Gastrocnemius medialis (tissue), 4 donors: Measurements from ENCODE around the gene TXLNG. TPM values are rescaled to one million over a fixed set of nuclear protein-coding genes. Genes with fewer than 3 reads are reported as not detected.

Experiments used
- ATAC-seq, 2 donors: fragments of 150-250 bp; one replicate each; pipeline ENCODE4 v1.9.1; 2016
- DNase-seq, 2 donors: peaks; one replicate each; pipeline ENCODE4 v3.0.0-alpha.2; 2019
- H3K27ac ChIP-seq, 4 donors: fragments of 200-600 bp; sonication (generic); 1 replicate in 1 of 4; 2 replicates in 3 of 4; pipeline ENCODE4 v1.5.1; 2016 to 2018; ENCODE audit warnings: mild to moderate bottlenecking in 2 of 4, moderate library complexity in 1 of 4
- H3K27me3 ChIP-seq, 3 donors: fragments of 200-600 bp; sonication (generic) in 2 of 3; 1 replicate in 1 of 3; 2 replicates in 2 of 3; pipeline versions ENCODE4 v1.5.1 to v1.6.0; 2016 to 2019; ENCODE audit warnings: mild to moderate bottlenecking in 1 of 3, moderate library complexity in 1 of 3
- H3K36me3 ChIP-seq, 2 donors: fragments of 200-600 bp; sonication (generic) in 1 of 2; one replicate each; pipeline ENCODE4 v1.5.1; 2017 to 2018
- H3K4me1 ChIP-seq, 2 donors: fragments of 200-600 bp; sonication (generic) in 1 of 2; one replicate each; pipeline ENCODE4 v1.5.1; 2016 to 2017; ENCODE audit warnings: mild to moderate bottlenecking in 2 of 2
- H3K4me3 ChIP-seq, 4 donors: fragments of 200-600 bp; sonication (generic) in 3 of 4; 1 replicate in 1 of 4; 2 replicates in 3 of 4; pipeline ENCODE4 v1.5.1; 2016 to 2019; ENCODE audit warnings: mild to moderate bottlenecking in 2 of 4
- H3K9me3 ChIP-seq, 3 donors: fragments of 200-600 bp; sonication (generic) in 2 of 3; 1 replicate in 1 of 3; 2 replicates in 2 of 3; pipeline ENCODE4 v1.5.1; 2016 to 2019
- CTCF ChIP-seq, 5 experiments: fragments of 450-650 bp in 3 of 5; fragments of 200-600 bp in 2 of 5; sonication (generic) in 2 of 5; IDR thresholded peaks in 4 of 5; conservative IDR thresholded peaks in 1 of 5; 1 replicate in 4 of 5; 2 replicates in 1 of 5; pipeline ENCODE4 v1.5.1; 2016 to 2019; ENCODE audit warnings: antibody characterized with exemption in 5 of 5, mild to moderate bottlenecking in 3 of 5, moderate library complexity in 3 of 5
- POLR2A ChIP-seq, 2 donors: fragments of 450-650 bp; IDR thresholded peaks; one replicate each; pipeline ENCODE4 v1.6.1; 2017; ENCODE audit warnings: antibody characterized with exemption in 2 of 2, mild to moderate bottlenecking in 2 of 2, moderate library complexity in 2 of 2
- in situ Hi-C, 4 donors: fragments of 200-750 bp; cut with MboI; loops; one replicate each; pipeline versions ENCODE4 v1.15.0 to v1.8.0; 2017; ENCODE audit warnings: low sequenced_read_pairs in 4 of 4
- intact Hi-C: fragments of 100-400 bp; cut with DNase I; formaldehyde crosslinking; loops from one replicate; pipeline ENCODE4 v1.15.1; 2023; ENCODE audit warnings: low total_unique reads
- total RNA-seq, 4 donors: library from RNA; depleted of rRNA; stranded (reverse); fragments of >200 nt; gene quantifications; one replicate each; pipeline versions ENCODE4 v1.1.0 to v1.2.3, GENCODE V29; 2016

The TXLNG gene
- total RNA-seq, 4 donors from 2014 or later = 6.9 to 16.9 (median 9.6) TPM

GRCh38 chrX:16827225-16827624, 41.0 kb downstream of the TXLNG start:
- in situ Hi-C loops = loop anchor here in 1 of 4 donors (10.0 kb wide), 1 partner anchor 58 kb away; no protein-coding TSS in a partner anchor
- Histone ChIP-seq H3K27me3 (no peaks in the 10 kb centered on the region), H3K9me3 (no peaks in the 10 kb centered on the region), H3K4me3 (no peak overlapping the region), H3K27ac (peak overlapping the region; percentile 76 to 79 (median 78)), H3K36me3 (peaks cover 0 to 35% of the 10 kb centered on the region in 2 donors), H3K4me1 (peaks cover 13 to 18% of the 10 kb centered on the region in 2 donors)
- ATAC-seq (no peak), DNase-seq (no peak)
- TF ChIP-seq CTCF (IDR thresholded peaks at IDR 0.05 in 4 of 5, conservative IDR thresholded peaks at IDR 0.05 in 1 of 5) = no peak
- no peak for TF ChIP-seq POLR2A (IDR thresholded peaks at IDR 0.05)
- intact Hi-C loops = loop anchor here (2.0 to 5.0 kb wide), 2 partner anchors 66 to 220 kb away; no protein-coding TSS in a partner anchor

- Histone ChIP-seq H3K27ac (peak overlapping the region; percentile 76 to 79 (median 78)), H3K4me1 (peaks cover 13 to 18% of the 10 kb centered on the region in 2 donors), H3K9me3 (no peaks in the 10 kb centered on the region), H3K36me3 (peaks cover 2 to 28% of the 10 kb centered on the region in 2 donors), H3K27me3 (no peaks in the 10 kb centered on the region), H3K4me3 (no peak overlapping the region)
- intact Hi-C loops (loop anchor here (2.0 to 5.0 kb wide), 2 partner anchors 54 to 219 kb away; no protein-coding TSS in a partner anchor), in situ Hi-C loops (loop anchor here in 1 of 4 donors (10.0 kb wide), 1 partner anchor 56 kb away; no protein-coding TSS in a partner anchor)
- TF ChIP-seq CTCF (IDR thresholded peaks at IDR 0.05 in 4 of 5, conservative IDR thresholded peaks at IDR 0.05 in 1 of 5) (no peak), POLR2A (IDR thresholded peaks at IDR 0.05) (peak in 1 of 2 donors; percentile 12)
- peak; percentile 80 to 87 for ATAC-seq
- peak; percentile 36 to 48 for DNase-seq
These were observed 42.0 kb downstream of the TXLNG start for GRCh38 chrX:16828124-16828908.

GRCh38 chrX:16832301-16832700, 46.0 kb downstream of the TXLNG start:
- H3K27ac ChIP-seq = peak overlapping the region in 2 of 4 donors; percentile 8 to 13
- peaks cover 5 to 40% of the 10 kb centered on the region in 2 donors for H3K36me3 ChIP-seq
- no peaks in the 10 kb centered on the region for H3K9me3 ChIP-seq
- DNase-seq (no peak), ATAC-seq (no peak)
- H3K4me1 ChIP-seq = peaks cover 9 to 16% of the 10 kb centered on the region in 2 donors
- H3K4me3 ChIP-seq = no peak overlapping the region
- TF ChIP-seq CTCF (IDR thresholded peaks at IDR 0.05 in 4 of 5, conservative IDR thresholded peaks at IDR 0.05 in 1 of 5) (no peak), POLR2A (IDR thresholded peaks at IDR 0.05) (peak in 1 of 2 donors; percentile 12)
- intact Hi-C loops = no loop called here
- H3K27me3 ChIP-seq = no peaks in the 10 kb centered on the region
- in situ Hi-C loops = no loop called here

- peak overlapping the region in 3 of 4 donors; percentile 71 to 82 (median 78) for H3K27ac ChIP-seq
- in situ Hi-C loops = no loop called here
- intact Hi-C loops = loop anchor here (5.0 kb wide), 1 partner anchor 48 kb away; the partner anchor contains the start of gene TXLNG
- H3K27me3 ChIP-seq = no peaks in the 10 kb centered on the region
- no peaks in the 10 kb centered on the region for H3K9me3 ChIP-seq
- H3K4me1 ChIP-seq = peaks cover 8 to 16% of the 10 kb centered on the region in 2 donors
- TF ChIP-seq POLR2A (IDR thresholded peaks at IDR 0.05) = no peak
- TF ChIP-seq CTCF (IDR thresholded peaks at IDR 0.05 in 4 of 5, conservative IDR thresholded peaks at IDR 0.05 in 1 of 5) = no peak
- ATAC-seq = no peak
- DNase-seq = no peak
- no peak overlapping the region for H3K4me3 ChIP-seq
- H3K36me3 ChIP-seq = peaks cover 5 to 36% of the 10 kb centered on the region in 2 donors
These were observed 48.5 kb downstream of the TXLNG start for GRCh38 chrX:16834806-16835205.
